Right lung (tissue), 5 donors: ENCODE results near the gene ZFYVE1. TPM values are rescaled to one million over a fixed set of nuclear protein-coding genes. Genes with fewer than 3 reads are reported as not detected.

Source experiments
- DNase-seq, 2 donors: peaks; one replicate each; pipeline ENCODE4 v3.0.0-alpha.2; 2013
- polyA plus RNA-seq, 5 donors: library from polyadenylated mRNA; unstranded; fragments of 120-200 nt; gene quantifications; one replicate each; pipeline versions ENCODE4 v1.2.1 to v1.2.3, GENCODE V29; 2013; ENCODE audit warnings: inconsistent platforms in 1 of 5, low replicate concordance in 1 of 5; ENCODE audit not compliant: insufficient read length in 5 of 5, insufficient read depth in 1 of 5

ZFYVE1 gene
- polyA plus RNA-seq, 5 donors, result 16.0 to 20.1 (median 17.2) TPM

DNA sequence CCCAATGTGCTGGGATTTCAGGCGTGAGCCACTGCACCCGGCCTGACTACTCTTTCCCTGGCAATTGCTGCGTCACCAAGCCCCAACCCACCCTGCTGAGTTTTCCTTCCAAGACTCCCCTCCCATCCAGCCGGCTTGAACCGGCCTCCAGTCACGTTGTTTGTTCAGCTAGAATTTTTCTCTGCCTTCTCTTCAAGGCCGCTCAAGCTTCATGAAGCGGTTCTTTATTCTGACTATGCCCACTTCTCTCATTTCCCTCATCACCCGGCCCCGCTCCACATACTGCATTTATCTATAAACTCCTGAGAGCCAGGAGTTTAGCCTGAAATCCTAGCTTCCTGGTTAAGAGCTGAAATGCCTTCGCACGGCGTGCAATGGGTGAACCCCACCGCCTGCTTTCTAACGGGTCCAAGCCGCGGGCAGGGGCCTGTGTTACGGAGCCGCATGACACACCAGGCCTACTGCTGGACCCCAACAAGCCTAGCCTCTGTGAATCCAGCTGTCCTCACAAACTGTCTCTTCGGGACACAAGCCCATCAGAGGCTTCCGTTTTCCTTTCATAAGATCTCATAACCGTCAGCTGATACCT lies 101.6 kb downstream of the ZFYVE1 start:
- peak in 1 of 2 donors; percentile 29 for DNase-seq

DNA sequence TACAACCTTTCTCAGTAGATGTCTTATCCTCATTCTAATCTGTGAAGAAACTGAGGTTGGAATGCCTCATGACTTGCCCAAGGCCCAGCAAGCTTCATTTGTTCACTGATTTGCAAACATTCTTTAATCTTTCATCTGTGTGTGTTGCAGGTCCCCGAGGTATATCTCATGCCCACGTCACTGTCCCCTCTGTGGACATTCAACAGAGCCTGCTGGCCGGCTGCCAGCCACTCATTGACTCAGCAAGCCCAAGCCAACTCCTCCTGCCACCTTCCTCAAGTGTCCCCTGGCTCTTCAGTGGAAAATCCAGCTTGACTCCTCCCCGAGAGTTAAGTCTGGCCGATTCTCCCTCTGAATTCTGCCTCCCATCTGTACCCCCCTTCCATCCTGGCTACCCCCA lies 102.6 kb downstream of the ZFYVE1 start:
- DNase-seq, result peak in 1 of 2 donors; percentile 45

DNA sequence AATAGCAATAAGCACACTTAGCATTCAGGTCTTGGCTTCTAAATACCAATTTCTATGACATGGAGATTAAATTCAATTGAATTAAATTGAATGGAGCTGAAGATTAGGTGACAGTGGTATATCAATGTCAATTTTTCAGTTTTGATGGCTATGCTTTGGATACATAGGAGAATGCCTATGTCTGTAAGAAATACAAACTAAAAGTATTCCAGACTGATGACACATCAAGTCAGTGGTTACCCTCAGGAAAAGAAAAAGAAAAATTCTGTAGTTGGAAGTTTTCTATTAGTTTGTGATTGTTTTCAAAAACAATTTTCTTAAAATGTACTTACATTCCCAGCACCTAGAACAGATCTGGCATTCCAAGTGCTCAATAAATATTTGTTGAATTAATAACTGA lies 105.5 kb downstream of the ZFYVE1 start:
- DNase-seq, result no peak

DNA sequence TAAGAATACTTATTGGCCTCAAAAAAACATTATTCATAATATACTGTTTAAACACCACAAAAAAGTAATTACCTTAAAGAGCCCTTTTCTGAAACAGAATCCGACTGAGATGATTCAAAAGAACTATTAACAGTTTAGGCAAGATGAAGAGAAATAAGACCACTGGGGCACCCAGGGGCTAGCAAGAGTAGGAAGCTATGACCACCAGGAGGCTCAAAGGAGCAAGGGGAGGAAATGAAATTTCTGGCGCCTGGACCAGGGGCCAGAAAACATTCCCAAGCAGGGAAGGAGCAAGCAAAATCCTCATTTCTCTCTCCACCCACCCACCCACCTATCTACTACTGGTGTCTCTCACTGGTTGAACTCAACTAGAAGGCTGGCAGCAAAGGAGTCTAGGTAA lies 106.9 kb downstream of the ZFYVE1 start:
- DNase-seq, result no peak

Other genes with a start within 250 kb of the ZFYVE1 start
- gene DPF3, start 133.0 kb downstream of the ZFYVE1 start, polyA plus RNA-seq, result 1 to 10 TPM; 1.6 to 2.4 (median 1.8) TPM
- 10 to 100 TPM; 17.0 to 27.0 (median 17.6) TPM for gene DCAF4, start 100.6 kb downstream of the ZFYVE1 start, polyA plus RNA-seq
- 100 to 1,000 TPM; 134 to 260 (median 207) TPM for gene RBM25, start 31.4 kb upstream of the ZFYVE1 start, polyA plus RNA-seq
- 10 to 100 TPM; 43.1 to 56.9 (median 53.2) TPM for gene PSEN1, start 109.4 kb upstream of the ZFYVE1 start, polyA plus RNA-seq
- gene PAPLN, start 210.4 kb upstream of the ZFYVE1 start, polyA plus RNA-seq, result 10 to 100 TPM in 3 of 5 donors, 1 to 10 TPM in 2; 7.6 to 15.9 (median 10.2) TPM